IPS-15b (cell line): Measurements from ENCODE around the gene DHRS13.

Experiments
- H3K27me3 ChIP-seq: one replicate; pipeline ENCODE4 v1.6.1; 2013; ENCODE audit warnings: low read length; ENCODE audit not compliant: control insufficient read depth, insufficient read depth
- H3K36me3 ChIP-seq: one replicate; pipeline ENCODE4 v1.6.1; 2013; ENCODE audit warnings: low read length; ENCODE audit not compliant: control insufficient read depth, insufficient read depth
- H3K4me1 ChIP-seq: one replicate; pipeline ENCODE4 v1.6.1; 2013; ENCODE audit warnings: mild to moderate bottlenecking, low read length; ENCODE audit not compliant: control insufficient read depth, insufficient read depth
- H3K4me3 ChIP-seq: one replicate; pipeline ENCODE4 v1.5.1; 2013; ENCODE audit warnings: low read depth, low read length
- H3K9ac ChIP-seq: one replicate; pipeline ENCODE4 v1.6.1; 2013; ENCODE audit warnings: low read depth, mild to moderate bottlenecking, low read length
- H3K9me3 ChIP-seq: one replicate; pipeline ENCODE4 v1.6.1; 2013; ENCODE audit warnings: mild to moderate bottlenecking, low read length; ENCODE audit not compliant: control insufficient read depth, insufficient read depth

Gene DHRS13, protein sequence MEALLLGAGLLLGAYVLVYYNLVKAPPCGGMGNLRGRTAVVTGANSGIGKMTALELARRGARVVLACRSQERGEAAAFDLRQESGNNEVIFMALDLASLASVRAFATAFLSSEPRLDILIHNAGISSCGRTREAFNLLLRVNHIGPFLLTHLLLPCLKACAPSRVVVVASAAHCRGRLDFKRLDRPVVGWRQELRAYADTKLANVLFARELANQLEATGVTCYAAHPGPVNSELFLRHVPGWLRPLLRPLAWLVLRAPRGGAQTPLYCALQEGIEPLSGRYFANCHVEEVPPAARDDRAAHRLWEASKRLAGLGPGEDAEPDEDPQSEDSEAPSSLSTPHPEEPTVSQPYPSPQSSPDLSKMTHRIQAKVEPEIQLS

DNA sequence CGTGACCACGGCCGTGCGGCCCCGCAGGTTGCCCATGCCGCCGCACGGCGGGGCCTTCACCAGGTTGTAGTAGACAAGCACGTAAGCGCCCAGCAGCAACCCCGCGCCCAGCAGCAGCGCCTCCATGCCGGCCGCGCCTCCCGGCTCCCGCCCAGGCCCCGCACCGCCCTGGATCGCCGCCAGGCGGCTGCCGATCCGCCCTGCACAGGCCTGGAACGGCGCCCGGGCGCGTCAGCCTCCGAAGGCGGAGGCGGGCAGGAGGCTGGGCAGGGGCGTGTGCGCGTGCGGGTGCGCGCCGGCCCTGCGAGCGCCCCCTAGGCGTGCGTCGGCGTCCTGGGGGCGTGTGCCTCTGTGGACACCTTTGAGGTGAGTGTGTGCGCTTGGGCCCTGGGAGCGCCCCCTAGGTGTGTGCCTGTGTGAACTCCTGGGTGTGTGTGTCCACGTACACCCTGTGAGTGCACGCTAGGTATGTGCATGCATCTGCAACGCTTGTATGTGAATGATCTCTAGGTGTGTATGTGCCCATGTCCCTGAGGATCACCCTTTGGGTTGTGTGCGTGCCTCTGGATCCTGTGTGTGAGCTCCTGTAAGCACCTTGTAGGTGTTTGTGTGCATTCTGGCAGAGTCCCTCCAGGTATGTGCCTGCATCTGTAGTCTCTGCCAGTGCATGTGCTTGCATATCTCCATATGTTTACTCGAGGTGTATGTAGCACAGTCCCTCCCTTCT, at the start of gene DHRS13:
Gene DHRS13, minus strand, starts transcription at position 261 of the 727 bp plus-strand sequence. Its CDS starts 135 bp downstream, at position 126.
- H3K4me3 ChIP-seq = peak within 1 kb of the TSS; percentile 74
- H3K4me1 ChIP-seq = peaks cover 11% of the 10 kb centered on the region
- H3K9me3 ChIP-seq = no peaks in the 10 kb centered on the region
- no peaks in the 10 kb centered on the region for H3K27me3 ChIP-seq
- peaks cover 20% of the 10 kb centered on the region for H3K36me3 ChIP-seq
- H3K9ac ChIP-seq = peak within 1 kb of the TSS; percentile 65

DNA sequence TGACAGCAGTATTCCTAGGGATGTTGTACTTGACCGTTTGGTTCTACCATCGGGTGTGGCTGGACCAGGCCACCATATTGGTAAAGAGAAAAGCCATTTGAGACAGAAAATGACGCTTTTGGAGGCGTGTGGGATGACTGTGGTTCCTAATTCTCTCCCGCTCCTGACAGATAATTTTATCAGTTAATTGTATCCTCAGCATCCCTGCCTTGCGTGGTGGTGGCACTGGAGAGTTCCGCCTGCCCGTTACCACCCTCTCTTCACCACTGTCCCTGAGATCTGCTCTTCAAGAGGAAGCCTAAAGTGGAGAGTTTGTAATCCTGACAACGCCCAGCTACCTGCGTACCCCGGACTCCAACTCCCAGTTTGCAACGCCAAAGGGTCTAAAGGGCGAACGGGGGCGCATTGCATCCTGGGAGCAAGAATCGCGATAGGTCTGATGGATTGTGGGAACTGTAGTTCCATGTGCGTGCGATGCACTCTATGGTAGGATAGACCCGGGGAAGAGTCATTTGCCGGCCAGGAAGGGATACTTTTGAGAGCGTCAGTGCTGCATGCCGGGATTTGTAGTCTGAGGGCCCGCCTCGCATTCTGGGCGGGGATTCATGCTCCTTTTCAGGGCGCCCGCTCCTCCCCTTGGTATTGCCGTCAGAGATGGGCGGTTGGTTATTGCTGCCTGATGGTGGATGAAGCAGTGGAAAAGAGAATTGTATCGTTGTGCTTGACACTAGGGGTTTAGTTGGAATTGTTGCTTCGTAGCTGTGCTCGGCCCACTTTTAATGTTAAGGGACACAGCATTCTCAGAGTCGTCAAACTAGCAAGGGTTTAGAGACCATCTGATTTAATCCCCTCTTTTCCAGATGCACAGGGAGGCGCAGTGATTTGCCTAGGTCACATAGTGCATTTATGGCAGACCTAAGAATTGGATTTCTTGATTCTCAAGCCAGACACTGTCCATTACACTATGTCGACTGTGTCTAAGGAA, 49.4 kb upstream of the DHRS13 start:
- Histone ChIP-seq H3K9ac (peak overlapping the region; percentile 92), H3K9me3 (no peaks in the 10 kb centered on the region), H3K4me3 (peak overlapping the region; percentile 92), H3K4me1 (peaks cover 22% of the 10 kb centered on the region), H3K27me3 (no peaks in the 10 kb centered on the region), H3K36me3 (no peaks in the 10 kb centered on the region)

DNA sequence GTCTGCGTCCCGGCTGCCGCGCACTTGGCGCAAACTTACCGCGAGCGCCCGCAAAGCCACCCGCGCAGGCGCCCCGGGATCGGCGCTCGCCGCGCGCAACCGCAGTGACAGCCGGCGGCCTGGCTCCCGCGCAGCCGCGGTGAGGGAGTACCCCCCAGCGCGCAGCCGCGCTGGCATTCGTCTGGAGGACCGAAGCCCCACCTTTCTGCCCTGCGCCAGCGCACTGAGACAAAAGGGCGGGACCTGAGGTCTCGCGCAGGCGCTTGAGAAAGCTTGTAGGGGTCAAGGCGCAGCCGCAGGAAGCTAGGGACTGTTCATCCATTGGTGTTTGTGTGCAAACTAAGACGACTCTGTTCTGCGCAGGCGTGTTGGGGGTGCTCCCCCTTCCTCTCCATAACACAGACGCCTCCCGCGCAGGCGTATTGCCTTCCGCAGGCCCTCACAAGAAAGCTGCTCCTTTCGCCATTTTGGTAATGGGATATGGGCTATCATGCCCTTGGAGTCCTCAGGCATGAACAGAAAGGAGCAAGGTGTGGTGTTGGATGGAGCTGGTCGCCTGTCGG, 48.6 kb upstream of the DHRS13 start, which contains the start of gene PHF12:
Gene PHF12, minus strand, starts transcription at position 91 of the 563 bp plus-strand sequence. CDS start 558 bp downstream, outside the sequence.
- no peaks in the 10 kb centered on the region for H3K36me3 ChIP-seq
- peak within 1 kb of the TSS; percentile 92 for H3K9ac ChIP-seq
- H3K4me3 ChIP-seq = peak within 1 kb of the TSS; percentile 97
- no peaks in the 10 kb centered on the region for H3K27me3 ChIP-seq
- H3K9me3 ChIP-seq = no peaks in the 10 kb centered on the region
- peaks cover 20% of the 10 kb centered on the region for H3K4me1 ChIP-seq

DNA sequence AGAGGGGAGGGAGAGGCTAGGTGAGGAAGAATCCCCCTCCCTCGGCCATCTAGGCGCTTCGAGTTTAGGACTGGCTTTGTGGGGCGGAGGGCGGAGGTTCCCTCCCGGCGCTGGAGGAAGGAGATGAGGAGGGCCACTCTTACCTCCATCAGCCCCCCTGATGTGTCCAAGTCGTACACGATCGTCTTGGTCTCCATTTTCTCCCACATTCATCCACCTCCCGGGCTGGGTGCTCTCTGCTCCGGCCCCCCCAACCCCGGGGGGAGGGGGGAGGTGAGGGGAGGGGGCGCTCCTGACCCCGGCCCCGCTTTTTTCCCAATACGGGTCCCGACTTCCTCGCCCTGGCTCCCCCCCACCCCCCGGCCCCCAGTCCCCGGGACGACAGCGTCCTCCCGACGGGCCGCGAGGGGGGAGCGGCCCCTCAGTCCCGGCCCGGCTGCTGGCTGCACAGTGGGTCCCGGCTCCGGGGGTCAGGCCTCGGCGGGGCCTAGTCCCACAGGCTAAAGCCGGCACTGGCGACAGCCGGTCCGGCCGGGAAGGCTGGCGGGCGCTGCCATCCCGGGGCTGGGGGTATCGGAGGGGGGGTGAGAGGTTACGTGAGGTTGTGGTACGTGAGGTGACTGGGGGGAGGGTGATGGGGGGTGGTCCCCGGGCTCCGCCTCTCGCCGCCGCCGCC, 48.0 kb upstream of the DHRS13 start:
- H3K27me3 ChIP-seq = no peaks in the 10 kb centered on the region
- H3K4me3 ChIP-seq = peak overlapping the region; percentile 97
- H3K9me3 ChIP-seq = no peaks in the 10 kb centered on the region
- H3K4me1 ChIP-seq = peaks cover 17% of the 10 kb centered on the region
- H3K9ac ChIP-seq = peak overlapping the region; percentile 91
- no peaks in the 10 kb centered on the region for H3K36me3 ChIP-seq

DNA sequence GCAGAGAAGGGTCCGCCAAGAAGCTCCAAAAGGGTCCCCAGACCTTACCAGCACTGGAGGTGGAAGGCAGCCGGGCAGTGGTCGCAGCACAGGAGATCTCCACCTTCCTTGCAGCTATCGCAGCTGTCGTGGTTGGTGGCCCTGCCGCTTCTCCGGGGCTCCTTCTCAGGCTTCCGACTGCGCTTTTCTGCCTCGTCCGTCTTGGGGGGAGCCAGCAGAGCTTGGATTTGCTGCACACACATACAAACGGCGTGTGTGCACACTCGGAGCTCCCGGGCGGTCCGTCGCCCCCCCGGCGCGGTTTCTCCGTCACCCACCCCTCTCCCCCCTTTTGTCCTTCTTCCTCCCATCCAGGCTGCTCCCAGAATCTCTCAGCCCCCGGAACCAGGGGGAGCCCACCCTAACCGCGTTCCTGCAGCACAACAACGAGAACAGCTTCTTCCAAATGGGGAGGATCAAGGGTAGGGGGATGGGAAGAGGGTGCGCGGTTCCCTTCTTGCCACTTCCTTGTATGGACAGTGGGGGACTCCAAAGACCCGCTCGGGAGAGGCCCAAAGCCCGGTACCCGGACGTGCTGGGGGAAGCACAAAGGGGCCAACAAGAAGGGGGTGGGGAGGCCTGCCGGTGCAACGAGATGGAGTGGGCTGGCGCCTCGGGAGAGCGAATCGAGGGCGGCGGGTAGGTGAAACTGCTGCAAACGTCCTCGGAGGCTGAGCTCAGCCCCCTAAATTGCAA, 47.3 kb upstream of the DHRS13 start:
- H3K4me1 ChIP-seq = peaks cover 17% of the 10 kb centered on the region

DNA sequence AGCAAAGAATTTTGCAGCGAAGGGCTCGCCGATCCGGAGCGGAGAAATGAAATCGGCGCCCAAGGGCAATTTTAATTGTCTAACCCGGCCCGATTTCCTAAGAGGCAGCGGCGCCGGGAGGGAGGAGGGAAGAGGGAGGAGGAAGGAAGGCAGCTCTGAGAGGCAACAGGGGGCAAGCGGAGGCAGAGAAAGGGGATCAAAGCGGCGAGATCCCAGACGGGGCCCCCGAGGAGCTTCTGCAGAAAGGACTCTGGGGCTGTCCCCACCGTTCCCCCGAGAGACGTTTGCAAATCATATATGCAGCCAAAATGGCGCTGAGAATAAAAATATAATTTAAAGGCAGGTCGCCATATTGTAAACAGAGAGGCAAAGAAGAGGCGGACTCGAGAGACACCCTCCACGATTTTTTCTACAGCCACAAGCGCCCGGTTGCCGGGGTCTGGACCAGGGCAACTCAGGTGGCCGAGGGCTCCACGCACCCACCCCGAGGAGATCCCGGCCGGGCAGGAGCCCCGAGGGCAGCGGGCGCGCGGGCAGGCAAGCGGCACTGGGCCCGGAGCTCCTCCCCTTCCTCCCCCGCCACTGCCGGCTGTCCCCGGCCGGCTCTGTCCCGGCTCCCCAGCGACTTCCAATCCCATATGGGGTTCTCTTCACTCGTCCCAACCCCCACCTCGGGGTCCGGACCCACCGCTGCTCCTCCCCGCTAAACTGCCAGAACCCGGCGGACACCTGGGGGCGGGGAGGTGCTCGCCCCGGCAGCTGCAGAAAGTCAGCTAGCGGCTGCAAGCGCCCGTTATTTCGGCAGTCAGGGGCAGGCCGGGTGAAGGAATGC, 46.5 kb upstream of the DHRS13 start:
- Histone ChIP-seq H3K36me3 (no peaks in the 10 kb centered on the region), H3K27me3 (no peaks in the 10 kb centered on the region), H3K9ac (peak overlapping the region; percentile 91), H3K4me3 (peak overlapping the region; percentile 97), H3K9me3 (no peaks in the 10 kb centered on the region), H3K4me1 (peaks cover 17% of the 10 kb centered on the region)

More for the DNA sequence above, 47.3 kb upstream of the DHRS13 start:
- Histone ChIP-seq H3K9ac (peak overlapping the region; percentile 91), H3K27me3 (no peaks in the 10 kb centered on the region), H3K9me3 (no peaks in the 10 kb centered on the region), H3K4me3 (peak overlapping the region; percentile 97), H3K36me3 (no peaks in the 10 kb centered on the region)

DNA sequence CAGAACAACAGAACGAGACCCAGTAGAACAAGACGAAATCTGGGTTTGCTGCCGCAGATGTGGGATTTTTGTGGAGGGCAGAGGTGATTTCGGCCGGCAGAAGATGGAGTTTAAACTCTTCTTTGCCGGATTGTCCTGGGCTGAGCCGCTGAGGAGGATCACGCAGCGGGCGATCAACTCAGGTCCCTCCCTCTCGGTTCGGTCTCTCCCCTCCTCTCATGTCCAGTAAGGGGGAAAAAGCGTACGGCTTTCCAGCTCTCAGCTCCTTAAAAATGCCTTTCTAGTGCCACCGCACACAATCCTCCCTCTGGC, 46.0 kb upstream of the DHRS13 start:
- H3K27me3 ChIP-seq = no peaks in the 10 kb centered on the region
- peak overlapping the region; percentile 91 for H3K9ac ChIP-seq
- H3K9me3 ChIP-seq = no peaks in the 10 kb centered on the region
- no peaks in the 10 kb centered on the region for H3K36me3 ChIP-seq
- H3K4me3 ChIP-seq = peak overlapping the region; percentile 97
- peaks cover 17% of the 10 kb centered on the region for H3K4me1 ChIP-seq

DNA sequence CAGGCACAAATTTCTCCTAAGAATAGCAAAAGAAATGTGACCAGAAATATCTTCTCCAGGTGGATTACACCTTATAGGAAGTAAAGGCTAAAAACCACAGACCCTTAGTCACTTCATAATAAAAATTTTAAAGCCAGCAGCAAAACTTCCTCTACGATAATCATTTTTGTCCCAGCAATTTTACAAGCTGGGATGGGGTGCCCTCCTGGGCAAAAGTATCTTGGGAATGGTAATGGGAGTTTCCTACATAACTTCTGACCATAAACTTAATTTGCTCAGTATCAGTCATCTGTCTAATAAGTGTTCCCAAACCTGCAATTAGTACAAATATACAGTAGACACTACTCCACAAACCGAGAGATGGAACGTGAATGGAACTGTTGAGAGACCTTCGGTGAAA, 45.5 kb upstream of the DHRS13 start:
- no peaks in the 10 kb centered on the region for H3K9me3 ChIP-seq
- no peaks in the 10 kb centered on the region for H3K27me3 ChIP-seq
- H3K4me3 ChIP-seq = peak overlapping the region; percentile 97
- peaks cover 17% of the 10 kb centered on the region for H3K4me1 ChIP-seq
- peak overlapping the region; percentile 91 for H3K9ac ChIP-seq
- no peaks in the 10 kb centered on the region for H3K36me3 ChIP-seq

DNA sequence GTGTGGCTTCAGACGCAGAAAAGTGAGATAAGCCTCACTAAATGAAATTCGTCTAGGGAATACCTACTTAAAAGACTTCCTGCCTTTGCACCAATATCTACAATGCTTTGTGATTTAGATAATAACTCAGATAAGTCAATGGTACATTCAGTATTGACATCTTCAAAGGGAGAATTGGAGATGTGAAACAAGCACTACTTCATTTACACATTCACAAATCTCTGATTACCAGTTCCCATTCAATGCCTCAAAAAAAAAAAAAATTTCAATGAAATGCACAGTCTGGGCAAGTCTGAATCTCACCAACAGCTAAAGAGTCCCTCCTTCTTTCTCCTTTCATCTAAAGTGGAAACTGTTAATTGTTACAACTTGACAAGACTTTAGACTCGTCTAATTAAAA, 44.8 kb upstream of the DHRS13 start:
- Histone ChIP-seq H3K9ac (no peak overlapping the region), H3K36me3 (no peaks in the 10 kb centered on the region), H3K27me3 (no peaks in the 10 kb centered on the region), H3K4me1 (peaks cover 15% of the 10 kb centered on the region), H3K9me3 (no peaks in the 10 kb centered on the region), H3K4me3 (peak overlapping the region; percentile 3)

DNA sequence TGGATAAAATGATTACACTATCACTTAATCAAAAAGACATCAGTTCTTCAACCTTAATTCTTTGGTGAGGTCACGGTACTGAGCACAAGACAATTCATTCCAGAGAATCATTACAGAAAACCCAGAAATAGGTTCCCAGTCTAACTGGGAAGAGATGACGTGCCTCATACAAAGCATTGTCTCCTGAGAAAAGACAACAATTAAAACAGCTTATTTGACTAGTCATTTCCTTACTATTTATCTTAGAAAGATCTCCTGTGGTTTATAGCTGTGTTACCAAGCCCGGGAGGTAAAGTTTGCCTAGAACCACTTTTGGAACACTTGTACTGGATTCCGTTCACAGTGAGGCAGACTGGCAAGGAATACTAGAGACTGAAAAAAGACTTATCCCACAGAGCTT, 43.4 kb upstream of the DHRS13 start:
- Histone ChIP-seq H3K36me3 (no peaks in the 10 kb centered on the region), H3K27me3 (no peaks in the 10 kb centered on the region), H3K4me3 (no peak overlapping the region), H3K9ac (no peak overlapping the region), H3K9me3 (no peaks in the 10 kb centered on the region), H3K4me1 (peaks cover 14% of the 10 kb centered on the region)
